SK-N-SH treated with all-trans-retinoic acid at 6 μM for 48 hours (cell line): ENCODE results near the gene EP400.

Experiments
- ATAC-seq: fragments of 200-7000 bp; cut with Tn5 transposase; 3 replicates; pipeline ENCODE4 v1.9.1; 2020; ENCODE audit warnings: mild to moderate bottlenecking, moderate library complexity
- ARNTL ChIP-seq: fragments of 450-650 bp; formaldehyde crosslinking; IDR thresholded peaks from 2 replicates; pipeline ENCODE4 v1.5.0; 2020; ENCODE audit warnings: low read depth, mild to moderate bottlenecking, moderate library complexity, borderline replicate concordance
- BACH2 ChIP-seq: fragments of 250-450 bp; sonication (Bioruptor Pico); IDR thresholded peaks from 2 replicates; pipeline ENCODE4 v1.9.0; 2021; ENCODE audit warnings: mild to moderate bottlenecking, borderline replicate concordance
- CSDC2 ChIP-seq: fragments of 250-450 bp; sonication (Bioruptor Pico); IDR thresholded peaks from 2 replicates; pipeline ENCODE4 v1.5.0; 2020; ENCODE audit warnings: mild to moderate bottlenecking, moderate library complexity
- GLIS3 ChIP-seq: fragments of 250-450 bp; sonication (Bioruptor Pico); IDR thresholded peaks from 2 replicates; pipeline ENCODE4 v1.5.0; 2020; ENCODE audit warnings: mild to moderate bottlenecking, moderate library complexity
- ISL1 ChIP-seq: fragments of 250-450 bp; sonication (Bioruptor Pico); IDR thresholded peaks from 2 replicates; pipeline ENCODE4 v2.1.2; 2022; ENCODE audit warnings: mild to moderate bottlenecking, moderate library complexity
- OSR1 ChIP-seq: fragments of 250-450 bp; sonication (Bioruptor Pico); IDR thresholded peaks from 2 replicates; pipeline ENCODE4 v1.8.0; 2022; ENCODE audit warnings: moderate library complexity, mild to moderate bottlenecking, inconsistent platforms
- PPARA ChIP-seq: fragments of 250-450 bp; sonication (Bioruptor Pico); IDR thresholded peaks from 2 replicates; pipeline ENCODE4 v1.5.0; 2020; ENCODE audit warnings: mild to moderate bottlenecking, borderline replicate concordance
- RARB ChIP-seq: fragments of 250-450 bp; sonication (Bioruptor Pico); IDR thresholded peaks from 2 replicates; pipeline ENCODE4 v1.8.0; 2021; ENCODE audit warnings: mild to moderate bottlenecking, moderate library complexity
- SNAI2 ChIP-seq: fragments of 250-450 bp; sonication (Bioruptor Pico); IDR thresholded peaks from 2 replicates; pipeline ENCODE4 v1.5.0; 2020; ENCODE audit warnings: mild to moderate bottlenecking, moderate library complexity
- TCF4 ChIP-seq: fragments of 250-450 bp; sonication (Bioruptor Pico); IDR thresholded peaks from 2 replicates; pipeline ENCODE4 v1.8.0; 2021; ENCODE audit warnings: mild to moderate bottlenecking, moderate library complexity, borderline replicate concordance
- TOX ChIP-seq: fragments of 250-450 bp; sonication (Bioruptor Pico); IDR thresholded peaks from 2 replicates; pipeline ENCODE4 v1.8.0; 2021; ENCODE audit warnings: mild to moderate bottlenecking, moderate library complexity, borderline replicate concordance
- ZC3H10 ChIP-seq: fragments of 250-450 bp; sonication (Bioruptor Pico); IDR thresholded peaks from 2 replicates; pipeline ENCODE4 v1.5.1; 2021; ENCODE audit warnings: mild to moderate bottlenecking, moderate library complexity
- ZFP3 ChIP-seq: fragments of 250-450 bp; sonication (Bioruptor Pico); IDR thresholded peaks from 2 replicates; pipeline ENCODE4 v1.5.0; 2020; ENCODE audit warnings: mild to moderate bottlenecking, moderate library complexity
- ZFP30 ChIP-seq: fragments of 450-650 bp; formaldehyde crosslinking; IDR thresholded peaks from 2 replicates; pipeline ENCODE4 v1.5.0; 2022; ENCODE audit warnings: mild to moderate bottlenecking, moderate library complexity
- ZNF565 ChIP-seq: fragments of 450-650 bp; formaldehyde crosslinking; conservative IDR thresholded peaks from 2 replicates; pipeline ENCODE4 v1.5.0; 2020; ENCODE audit warnings: low read depth, mild to moderate bottlenecking, moderate library complexity
- ZNF70 ChIP-seq: fragments of 450-650 bp; formaldehyde crosslinking; IDR thresholded peaks from 2 replicates; pipeline ENCODE4 v1.5.0; 2020; ENCODE audit warnings: mild to moderate bottlenecking, moderate library complexity
- ZNF8 ChIP-seq: fragments of 450-650 bp; formaldehyde crosslinking; IDR thresholded peaks from 2 replicates; pipeline ENCODE4 v1.5.0; 2020; ENCODE audit warnings: mild to moderate bottlenecking, moderate library complexity
- TF ChIP-seq, protein P1 (sequence below): fragments of 250-450 bp; sonication (Bioruptor Pico); IDR thresholded peaks from 2 replicates; pipeline ENCODE4 v1.5.0; 2020; ENCODE audit warnings: mild to moderate bottlenecking, moderate library complexity
- TF ChIP-seq, protein P2 (sequence below): fragments of 250-450 bp; sonication (Bioruptor Pico); IDR thresholded peaks from 2 replicates; pipeline ENCODE4 v1.8.0; 2020; ENCODE audit warnings: mild to moderate bottlenecking, moderate library complexity, borderline replicate concordance
- TF ChIP-seq, protein P3 (sequence below): fragments of 250-450 bp; sonication (Bioruptor Pico); IDR thresholded peaks from 2 replicates; pipeline ENCODE4 v1.5.1; 2020; ENCODE audit warnings: low read depth, mild to moderate bottlenecking, moderate library complexity
- TF ChIP-seq, protein P4 (sequence below): fragments of 250-450 bp; sonication (Bioruptor Pico); IDR thresholded peaks from 2 replicates; pipeline ENCODE4 v1.5.1; 2021; ENCODE audit warnings: mild to moderate bottlenecking, moderate library complexity

The EP400 gene

DNA sequence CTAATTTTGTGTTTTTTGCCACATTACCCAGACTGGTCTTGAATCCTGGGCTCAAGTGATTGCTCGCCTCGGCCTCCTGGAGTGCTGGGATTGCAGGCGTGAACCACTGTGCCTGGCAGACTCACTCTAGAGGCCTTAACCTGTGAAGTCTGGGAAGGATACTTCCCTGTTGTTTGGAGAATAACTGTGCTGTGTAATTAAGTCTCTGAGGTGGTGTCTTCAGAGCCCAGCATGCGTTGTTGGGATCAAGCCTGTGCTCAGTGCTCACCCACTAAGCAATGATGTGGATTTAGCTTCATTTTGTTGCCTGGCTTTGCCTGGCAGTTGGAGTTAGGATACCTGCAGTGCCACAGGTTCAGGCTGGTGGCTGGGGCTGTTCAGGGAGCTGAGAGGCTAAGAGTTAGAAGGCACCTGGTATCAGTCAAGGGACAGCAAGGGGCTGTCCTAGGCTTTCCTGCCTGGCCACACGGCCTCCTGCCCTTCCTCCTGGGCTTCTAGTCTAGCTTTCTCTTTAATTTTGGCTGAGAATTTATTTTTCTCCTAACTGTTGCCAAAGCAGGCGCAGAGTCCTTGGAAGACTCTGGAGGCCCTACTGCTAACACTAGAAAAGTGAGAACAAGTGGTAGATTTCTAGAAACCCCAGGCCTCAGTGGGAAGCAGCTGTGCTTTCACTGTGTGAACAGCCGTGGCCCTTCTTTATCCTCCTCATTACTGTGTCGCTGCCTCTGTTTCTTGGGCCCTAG, 38.5 kb downstream of the EP400 start (continued):
- TF ChIP-seq BACH2 (CRISPR knock-in tag) (no peak), ZFP30 (CRISPR knock-in tag) (no peak), ZNF8 (CRISPR knock-in tag) (no peak), PPARA (CRISPR knock-in tag) (no peak), ZC3H10 (no peak), CSDC2 (no peak), TCF4 (CRISPR knock-in tag) (no peak)
- TF ChIP-seq, protein P1, sequence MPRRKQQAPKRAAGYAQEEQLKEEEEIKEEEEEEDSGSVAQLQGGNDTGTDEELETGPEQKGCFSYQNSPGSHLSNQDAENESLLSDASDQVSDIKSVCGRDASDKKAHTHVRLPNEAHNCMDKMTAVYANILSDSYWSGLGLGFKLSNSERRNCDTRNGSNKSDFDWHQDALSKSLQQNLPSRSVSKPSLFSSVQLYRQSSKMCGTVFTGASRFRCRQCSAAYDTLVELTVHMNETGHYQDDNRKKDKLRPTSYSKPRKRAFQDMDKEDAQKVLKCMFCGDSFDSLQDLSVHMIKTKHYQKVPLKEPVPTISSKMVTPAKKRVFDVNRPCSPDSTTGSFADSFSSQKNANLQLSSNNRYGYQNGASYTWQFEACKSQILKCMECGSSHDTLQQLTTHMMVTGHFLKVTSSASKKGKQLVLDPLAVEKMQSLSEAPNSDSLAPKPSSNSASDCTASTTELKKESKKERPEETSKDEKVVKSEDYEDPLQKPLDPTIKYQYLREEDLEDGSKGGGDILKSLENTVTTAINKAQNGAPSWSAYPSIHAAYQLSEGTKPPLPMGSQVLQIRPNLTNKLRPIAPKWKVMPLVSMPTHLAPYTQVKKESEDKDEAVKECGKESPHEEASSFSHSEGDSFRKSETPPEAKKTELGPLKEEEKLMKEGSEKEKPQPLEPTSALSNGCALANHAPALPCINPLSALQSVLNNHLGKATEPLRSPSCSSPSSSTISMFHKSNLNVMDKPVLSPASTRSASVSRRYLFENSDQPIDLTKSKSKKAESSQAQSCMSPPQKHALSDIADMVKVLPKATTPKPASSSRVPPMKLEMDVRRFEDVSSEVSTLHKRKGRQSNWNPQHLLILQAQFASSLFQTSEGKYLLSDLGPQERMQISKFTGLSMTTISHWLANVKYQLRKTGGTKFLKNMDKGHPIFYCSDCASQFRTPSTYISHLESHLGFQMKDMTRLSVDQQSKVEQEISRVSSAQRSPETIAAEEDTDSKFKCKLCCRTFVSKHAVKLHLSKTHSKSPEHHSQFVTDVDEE, result no peak
- TF ChIP-seq, all 23 proteins: peak for 0

DNA sequence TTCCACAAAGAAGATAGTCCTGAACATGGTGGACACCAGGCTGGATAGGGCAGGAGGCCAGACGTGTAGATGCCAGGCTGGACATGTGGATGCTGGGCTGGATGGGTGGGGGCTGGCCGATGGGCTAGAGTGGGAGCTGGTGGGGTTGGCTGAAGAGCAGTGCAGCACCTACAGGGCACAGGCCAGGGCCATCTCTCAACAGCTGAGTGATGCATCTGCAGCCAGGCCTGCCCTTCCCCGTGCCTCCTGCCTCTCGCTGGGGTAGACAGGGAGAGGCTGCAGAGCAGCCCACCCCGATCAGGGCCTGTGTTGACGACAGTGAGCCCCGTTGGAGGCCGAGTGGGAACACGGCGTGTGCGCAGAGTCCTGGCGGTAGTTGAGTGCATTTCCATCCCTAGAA, 39.3 kb downstream of the EP400 start:
- no peak for TF ChIP-seq TOX (CRISPR knock-in tag)
- no peak for TF ChIP-seq ZNF70
- TF ChIP-seq, protein P2, sequence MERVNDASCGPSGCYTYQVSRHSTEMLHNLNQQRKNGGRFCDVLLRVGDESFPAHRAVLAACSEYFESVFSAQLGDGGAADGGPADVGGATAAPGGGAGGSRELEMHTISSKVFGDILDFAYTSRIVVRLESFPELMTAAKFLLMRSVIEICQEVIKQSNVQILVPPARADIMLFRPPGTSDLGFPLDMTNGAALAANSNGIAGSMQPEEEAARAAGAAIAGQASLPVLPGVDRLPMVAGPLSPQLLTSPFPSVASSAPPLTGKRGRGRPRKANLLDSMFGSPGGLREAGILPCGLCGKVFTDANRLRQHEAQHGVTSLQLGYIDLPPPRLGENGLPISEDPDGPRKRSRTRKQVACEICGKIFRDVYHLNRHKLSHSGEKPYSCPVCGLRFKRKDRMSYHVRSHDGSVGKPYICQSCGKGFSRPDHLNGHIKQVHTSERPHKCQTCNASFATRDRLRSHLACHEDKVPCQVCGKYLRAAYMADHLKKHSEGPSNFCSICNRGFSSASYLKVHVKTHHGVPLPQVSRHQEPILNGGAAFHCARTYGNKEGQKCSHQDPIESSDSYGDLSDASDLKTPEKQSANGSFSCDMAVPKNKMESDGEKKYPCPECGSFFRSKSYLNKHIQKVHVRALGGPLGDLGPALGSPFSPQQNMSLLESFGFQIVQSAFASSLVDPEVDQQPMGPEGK (CRISPR knock-in tag), result no peak
- TF ChIP-seq ZNF565 (CRISPR knock-in tag), result no peak
- TF ChIP-seq, protein P1, result no peak
- no peak for TF ChIP-seq ZFP30 (CRISPR knock-in tag)
- no peak for TF ChIP-seq ZC3H10
- TF ChIP-seq OSR1 (CRISPR knock-in tag), result no peak
- no peak for TF ChIP-seq GLIS3
- no peak for TF ChIP-seq TCF4 (CRISPR knock-in tag)
- TF ChIP-seq BACH2 (CRISPR knock-in tag), result no peak
- TF ChIP-seq, protein P3, sequence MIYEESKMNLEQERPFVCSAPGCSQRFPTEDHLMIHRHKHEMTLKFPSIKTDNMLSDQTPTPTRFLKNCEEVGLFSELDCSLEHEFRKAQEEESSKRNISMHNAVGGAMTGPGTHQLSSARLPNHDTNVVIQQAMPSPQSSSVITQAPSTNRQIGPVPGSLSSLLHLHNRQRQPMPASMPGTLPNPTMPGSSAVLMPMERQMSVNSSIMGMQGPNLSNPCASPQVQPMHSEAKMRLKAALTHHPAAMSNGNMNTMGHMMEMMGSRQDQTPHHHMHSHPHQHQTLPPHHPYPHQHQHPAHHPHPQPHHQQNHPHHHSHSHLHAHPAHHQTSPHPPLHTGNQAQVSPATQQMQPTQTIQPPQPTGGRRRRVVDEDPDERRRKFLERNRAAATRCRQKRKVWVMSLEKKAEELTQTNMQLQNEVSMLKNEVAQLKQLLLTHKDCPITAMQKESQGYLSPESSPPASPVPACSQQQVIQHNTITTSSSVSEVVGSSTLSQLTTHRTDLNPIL (CRISPR knock-in tag), result no peak
- no peak for TF ChIP-seq ARNTL (CRISPR knock-in tag)
- TF ChIP-seq, protein P4, sequence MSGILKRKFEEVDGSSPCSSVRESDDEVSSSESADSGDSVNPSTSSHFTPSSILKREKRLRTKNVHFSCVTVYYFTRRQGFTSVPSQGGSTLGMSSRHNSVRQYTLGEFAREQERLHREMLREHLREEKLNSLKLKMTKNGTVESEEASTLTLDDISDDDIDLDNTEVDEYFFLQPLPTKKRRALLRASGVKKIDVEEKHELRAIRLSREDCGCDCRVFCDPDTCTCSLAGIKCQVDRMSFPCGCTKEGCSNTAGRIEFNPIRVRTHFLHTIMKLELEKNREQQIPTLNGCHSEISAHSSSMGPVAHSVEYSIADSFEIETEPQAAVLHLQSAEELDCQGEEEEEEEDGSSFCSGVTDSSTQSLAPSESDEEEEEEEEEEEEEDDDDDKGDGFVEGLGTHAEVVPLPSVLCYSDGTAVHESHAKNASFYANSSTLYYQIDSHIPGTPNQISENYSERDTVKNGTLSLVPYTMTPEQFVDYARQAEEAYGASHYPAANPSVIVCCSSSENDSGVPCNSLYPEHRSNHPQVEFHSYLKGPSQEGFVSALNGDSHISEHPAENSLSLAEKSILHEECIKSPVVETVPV (CRISPR knock-in tag), result no peak
- TF ChIP-seq ISL1 (CRISPR knock-in tag), result no peak
- no peak for TF ChIP-seq SNAI2
- TF ChIP-seq RARB, result no peak
- TF ChIP-seq ZFP3, result no peak
- no peak for TF ChIP-seq ZNF8 (CRISPR knock-in tag)
- no peak for TF ChIP-seq PPARA (CRISPR knock-in tag)
- TF ChIP-seq, all 23 proteins: peak for 0
- no peak for ATAC-seq
